WTC11 (cell line): ENCODE results near the gene CHTOP. TPM values are rescaled to one million over a fixed set of nuclear protein-coding genes. Genes with fewer than 3 reads are reported as not detected.

Experiments used
- ATAC-seq: fragments of 200-7000 bp; cut with Tn5 transposase; 2 replicates; pipeline ENCODE4 v1.10.0; 2021; ENCODE audit warnings: mild to moderate bottlenecking, moderate library complexity
- CTCF ChIA-PET: fragments of 300-600 bp; sonication (Branson Sonifier 250); formaldehyde crosslinking; loops from one replicate; lab custom pipeline; 2021; ENCODE audit warnings: antibody characterized with exemption; lab: Charles Lee
- POLR2A ChIA-PET: fragments of 350-600 bp; sonication (Branson Sonifier 250); formaldehyde crosslinking; loops from one replicate; lab custom pipeline; 2021; ENCODE audit warnings: antibody characterized with exemption; lab: Charles Lee
- DNase-seq: peaks from one replicate; pipeline ENCODE4 v3.0.0; 2021; ENCODE audit warnings: low spot score
- H3K27ac Mint-ChIP-seq: 2 replicates; pipeline ENCODE4 v1.8.0; 2021; ENCODE audit warnings: mixed read lengths
- H3K27me3 Mint-ChIP-seq: 2 replicates; pipeline ENCODE4 v1.8.0; 2021; ENCODE audit warnings: low read depth, mild to moderate bottlenecking, moderate library complexity, mixed read lengths
- H3K36me3 Mint-ChIP-seq: 2 replicates; pipeline ENCODE4 v1.8.0; 2021; ENCODE audit warnings: mixed read lengths
- H3K4me1 Mint-ChIP-seq: 2 replicates; pipeline ENCODE4 v1.8.0; 2022; ENCODE audit warnings: mixed read lengths
- H3K4me3 Mint-ChIP-seq: 2 replicates; pipeline ENCODE4 v1.8.0; 2021; ENCODE audit warnings: mild to moderate bottlenecking, moderate library complexity, mixed read lengths
- H3K9me3 Mint-ChIP-seq: 2 replicates; pipeline ENCODE4 v1.8.0; 2021; ENCODE audit warnings: mixed read lengths
- CREB1 ChIP-seq: sonication (generic); formaldehyde crosslinking; IDR thresholded peaks from 2 replicates; pipeline ENCODE4 v1.8.0; 2023; ENCODE audit warnings: mild to moderate bottlenecking, missing genetic modification reagents
- GABPB1 ChIP-seq: sonication (generic); formaldehyde crosslinking; IDR thresholded peaks from 2 replicates; pipeline ENCODE4 v1.8.1; 2023; ENCODE audit warnings: mild to moderate bottlenecking, missing genetic modification reagents
- MYBL2 ChIP-seq: sonication (generic); formaldehyde crosslinking; IDR thresholded peaks from 2 replicates; pipeline ENCODE4 v1.8.1; 2023; ENCODE audit warnings: mild to moderate bottlenecking, moderate library complexity, missing genetic modification reagents
- NFE2L1 ChIP-seq: sonication (generic); formaldehyde crosslinking; IDR thresholded peaks from 2 replicates; pipeline ENCODE4 v1.8.1; 2023; ENCODE audit warnings: missing genetic modification reagents
- NFYB ChIP-seq: sonication (generic); formaldehyde crosslinking; conservative IDR thresholded peaks from 2 replicates; pipeline ENCODE4 v1.8.0; 2022; ENCODE audit warnings: low read depth, missing genetic modification reagents
- NR3C1 ChIP-seq: sonication (generic); formaldehyde crosslinking; conservative IDR thresholded peaks from 2 replicates; pipeline ENCODE4 v1.8.1; 2023; ENCODE audit warnings: low read depth, mild to moderate bottlenecking, missing genetic modification reagents
- OVOL2 ChIP-seq: fragments of 250-450 bp; sonication (Bioruptor Pico); IDR thresholded peaks from 2 replicates; pipeline ENCODE4 v1.9.0; 2021; ENCODE audit warnings: mild to moderate bottlenecking, borderline replicate concordance
- RORB ChIP-seq: fragments of 250-450 bp; sonication (Bioruptor Pico); IDR thresholded peaks from 2 replicates; pipeline ENCODE4 v1.9.0; 2021; ENCODE audit warnings: mild to moderate bottlenecking
- SMAD3 ChIP-seq: sonication (generic); formaldehyde crosslinking; IDR thresholded peaks from 2 replicates; pipeline ENCODE4 v1.8.0; 2022; ENCODE audit warnings: missing genetic modification reagents, mild to moderate bottlenecking, borderline replicate concordance
- SP1 ChIP-seq: sonication (generic); formaldehyde crosslinking; conservative IDR thresholded peaks from 2 replicates; pipeline ENCODE4 v1.8.1; 2022; ENCODE audit warnings: missing genetic modification reagents
- TCF7 ChIP-seq: sonication (generic); formaldehyde crosslinking; IDR thresholded peaks from 2 replicates; pipeline ENCODE4 v1.8.0; 2022; ENCODE audit warnings: mild to moderate bottlenecking, low read depth, missing genetic modification reagents, moderate library complexity
- TEAD1 ChIP-seq: sonication (generic); formaldehyde crosslinking; IDR thresholded peaks from 2 replicates; pipeline ENCODE4 v1.8.0; 2022; ENCODE audit warnings: mild to moderate bottlenecking, missing genetic modification reagents
- TP53 ChIP-seq: sonication (generic); formaldehyde crosslinking; IDR thresholded peaks from 2 replicates; pipeline ENCODE4 v1.8.1; 2023; ENCODE audit warnings: mild to moderate bottlenecking, missing genetic modification reagents
- USF2 ChIP-seq: sonication (generic); formaldehyde crosslinking; IDR thresholded peaks from 2 replicates; pipeline ENCODE4 v1.8.1; 2023; ENCODE audit warnings: mild to moderate bottlenecking, missing genetic modification reagents, moderate library complexity
- ZBTB21 ChIP-seq: sonication (generic); formaldehyde crosslinking; IDR thresholded peaks from 2 replicates; pipeline ENCODE4 v1.8.1; 2023; ENCODE audit warnings: mild to moderate bottlenecking, missing genetic modification reagents, borderline replicate concordance
- ZNF121 ChIP-seq: sonication (generic); formaldehyde crosslinking; IDR thresholded peaks from 2 replicates; pipeline ENCODE4 v1.8.0; 2023; ENCODE audit warnings: missing genetic modification reagents
- ZNF219 ChIP-seq: sonication (generic); formaldehyde crosslinking; IDR thresholded peaks from 2 replicates; pipeline ENCODE4 v1.8.0; 2023; ENCODE audit warnings: missing genetic modification reagents, mild to moderate bottlenecking, borderline replicate concordance
- ZNF232 ChIP-seq: sonication (generic); formaldehyde crosslinking; IDR thresholded peaks from 2 replicates; pipeline ENCODE4 v1.8.0; 2022; ENCODE audit warnings: mild to moderate bottlenecking, missing genetic modification reagents
- total RNA-seq: library from RNA; stranded (reverse); gene quantifications from 3 replicates; pipeline ENCODE4 v1.2.3, GENCODE V29; 2021
- TF ChIP-seq, protein P1 (sequence below): sonication (generic); formaldehyde crosslinking; IDR thresholded peaks from 2 replicates; pipeline ENCODE4 v1.8.0; 2022; ENCODE audit warnings: mild to moderate bottlenecking, missing genetic modification reagents
- TF ChIP-seq, protein P2 (sequence below): fragments of 250-450 bp; sonication (Bioruptor Pico); IDR thresholded peaks from 2 replicates; pipeline ENCODE4 v2.1.2; 2022; ENCODE audit warnings: mild to moderate bottlenecking, moderate library complexity
- TF ChIP-seq, protein P3 (sequence below): sonication (generic); formaldehyde crosslinking; IDR thresholded peaks from 2 replicates; pipeline ENCODE4 v1.8.1; 2022; ENCODE audit warnings: missing genetic modification reagents, borderline replicate concordance
- TF ChIP-seq, protein P4 (sequence below): sonication (generic); formaldehyde crosslinking; IDR thresholded peaks from 2 replicates; pipeline ENCODE4 v1.8.0; 2023; ENCODE audit warnings: missing genetic modification reagents, mild to moderate bottlenecking, borderline replicate concordance
- TF ChIP-seq, protein P5 (sequence below): sonication (generic); formaldehyde crosslinking; IDR thresholded peaks from 2 replicates; pipeline ENCODE4 v1.8.1; 2022; ENCODE audit warnings: mild to moderate bottlenecking, moderate library complexity, missing genetic modification reagents

The CHTOP gene
- total RNA-seq, 1 experiment from 2014 or later: 101 TPM

DNA sequence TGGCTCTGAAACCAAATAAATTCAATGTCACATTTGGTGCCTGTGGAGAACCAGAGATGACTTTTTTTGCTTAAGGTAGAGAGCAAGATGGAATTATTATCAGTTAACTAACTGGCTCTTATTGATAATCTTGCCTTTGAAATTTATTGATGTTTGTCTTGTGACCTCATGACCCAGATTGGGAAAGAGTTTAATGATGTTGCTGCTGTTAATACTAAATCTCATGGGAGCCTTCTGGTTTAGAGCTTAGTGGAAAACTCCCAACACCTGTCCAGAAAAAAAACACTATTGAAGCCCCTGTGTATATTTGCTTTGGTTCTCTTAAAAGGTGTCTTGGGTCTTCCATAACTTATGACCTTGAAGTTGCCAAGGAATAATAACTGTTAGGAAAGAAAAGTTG is 9.9 kb downstream of the CHTOP start (continued):
- TF ChIP-seq USF2 (CRISPR knock-in tag) (no peak), NFYB (CRISPR knock-in tag) (no peak), TEAD1 (CRISPR knock-in tag) (no peak)
- TF ChIP-seq, protein P1, sequence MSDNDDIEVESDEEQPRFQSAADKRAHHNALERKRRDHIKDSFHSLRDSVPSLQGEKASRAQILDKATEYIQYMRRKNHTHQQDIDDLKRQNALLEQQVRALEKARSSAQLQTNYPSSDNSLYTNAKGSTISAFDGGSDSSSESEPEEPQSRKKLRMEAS: no peak
- TF ChIP-seq, protein P2, sequence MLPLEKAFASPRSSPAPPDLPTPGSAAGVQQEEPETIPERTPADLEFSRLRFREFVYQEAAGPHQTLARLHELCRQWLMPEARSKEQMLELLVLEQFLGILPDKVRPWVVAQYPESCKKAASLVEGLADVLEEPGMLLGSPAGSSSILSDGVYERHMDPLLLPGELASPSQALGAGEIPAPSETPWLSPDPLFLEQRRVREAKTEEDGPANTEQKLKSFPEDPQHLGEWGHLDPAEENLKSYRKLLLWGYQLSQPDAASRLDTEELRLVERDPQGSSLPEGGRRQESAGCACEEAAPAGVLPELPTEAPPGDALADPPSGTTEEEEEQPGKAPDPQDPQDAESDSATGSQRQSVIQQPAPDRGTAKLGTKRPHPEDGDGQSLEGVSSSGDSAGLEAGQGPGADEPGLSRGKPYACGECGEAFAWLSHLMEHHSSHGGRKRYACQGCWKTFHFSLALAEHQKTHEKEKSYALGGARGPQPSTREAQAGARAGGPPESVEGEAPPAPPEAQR (CRISPR knock-in tag): no peak

- ATAC-seq (no peak), DNase-seq (no peak)
- CTCF ChIA-PET: interaction anchor here (0.8 to 2.2 kb wide), 6 partner anchors 13 to 293 kb away, joined by 3 to 7 read pairs (median 4); partner anchors contain the start of gene CHTOP
- Mint-ChIP-seq H3K4me3 (no peak overlapping the region), H3K4me1 (peaks cover 8% of the 10 kb centered on the region), H3K36me3 (peaks cover 42% of the 10 kb centered on the region), H3K27ac (peak overlapping the region; percentile 94), H3K27me3 (no peaks in the 10 kb centered on the region)
- POLR2A ChIA-PET: interaction anchor here (1.0 to 3.4 kb wide), 2 partner anchors 13 kb away, joined by 5 to 14 read pairs; partner anchors contain the start of gene CHTOP
- TF ChIP-seq TP53 (CRISPR knock-in tag) (no peak), CREB1 (CRISPR knock-in tag) (no peak), ZNF232 (CRISPR knock-in tag) (no peak), TCF7 (CRISPR knock-in tag) (no peak), NFE2L1 (CRISPR knock-in tag) (no peak), RORB (CRISPR knock-in tag) (no peak), ZBTB21 (CRISPR knock-in tag) (no peak), MYBL2 (CRISPR knock-in tag) (no peak), OVOL2 (no peak), SMAD3 (no peak), ZNF121 (CRISPR knock-in tag) (no peak), SP1 (CRISPR knock-in tag) (no peak), GABPB1 (CRISPR knock-in tag) (no peak), NR3C1 (CRISPR knock-in tag) (no peak), ZNF219 (CRISPR knock-in tag) (no peak)
- TF ChIP-seq, protein P3, sequence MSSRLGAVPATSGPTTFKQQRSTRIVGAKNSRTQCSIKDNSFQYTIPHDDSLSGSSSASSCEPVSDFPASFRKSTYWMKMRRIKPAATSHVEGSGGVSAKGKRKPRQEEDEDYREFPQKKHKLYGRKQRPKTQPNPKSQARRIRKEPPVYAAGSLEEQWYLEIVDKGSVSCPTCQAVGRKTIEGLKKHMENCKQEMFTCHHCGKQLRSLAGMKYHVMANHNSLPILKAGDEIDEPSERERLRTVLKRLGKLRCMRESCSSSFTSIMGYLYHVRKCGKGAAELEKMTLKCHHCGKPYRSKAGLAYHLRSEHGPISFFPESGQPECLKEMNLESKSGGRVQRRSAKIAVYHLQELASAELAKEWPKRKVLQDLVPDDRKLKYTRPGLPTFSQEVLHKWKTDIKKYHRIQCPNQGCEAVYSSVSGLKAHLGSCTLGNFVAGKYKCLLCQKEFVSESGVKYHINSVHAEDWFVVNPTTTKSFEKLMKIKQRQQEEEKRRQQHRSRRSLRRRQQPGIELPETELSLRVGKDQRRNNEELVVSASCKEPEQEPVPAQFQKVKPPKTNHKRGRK (CRISPR knock-in tag): no peak
- TF ChIP-seq, protein P4, sequence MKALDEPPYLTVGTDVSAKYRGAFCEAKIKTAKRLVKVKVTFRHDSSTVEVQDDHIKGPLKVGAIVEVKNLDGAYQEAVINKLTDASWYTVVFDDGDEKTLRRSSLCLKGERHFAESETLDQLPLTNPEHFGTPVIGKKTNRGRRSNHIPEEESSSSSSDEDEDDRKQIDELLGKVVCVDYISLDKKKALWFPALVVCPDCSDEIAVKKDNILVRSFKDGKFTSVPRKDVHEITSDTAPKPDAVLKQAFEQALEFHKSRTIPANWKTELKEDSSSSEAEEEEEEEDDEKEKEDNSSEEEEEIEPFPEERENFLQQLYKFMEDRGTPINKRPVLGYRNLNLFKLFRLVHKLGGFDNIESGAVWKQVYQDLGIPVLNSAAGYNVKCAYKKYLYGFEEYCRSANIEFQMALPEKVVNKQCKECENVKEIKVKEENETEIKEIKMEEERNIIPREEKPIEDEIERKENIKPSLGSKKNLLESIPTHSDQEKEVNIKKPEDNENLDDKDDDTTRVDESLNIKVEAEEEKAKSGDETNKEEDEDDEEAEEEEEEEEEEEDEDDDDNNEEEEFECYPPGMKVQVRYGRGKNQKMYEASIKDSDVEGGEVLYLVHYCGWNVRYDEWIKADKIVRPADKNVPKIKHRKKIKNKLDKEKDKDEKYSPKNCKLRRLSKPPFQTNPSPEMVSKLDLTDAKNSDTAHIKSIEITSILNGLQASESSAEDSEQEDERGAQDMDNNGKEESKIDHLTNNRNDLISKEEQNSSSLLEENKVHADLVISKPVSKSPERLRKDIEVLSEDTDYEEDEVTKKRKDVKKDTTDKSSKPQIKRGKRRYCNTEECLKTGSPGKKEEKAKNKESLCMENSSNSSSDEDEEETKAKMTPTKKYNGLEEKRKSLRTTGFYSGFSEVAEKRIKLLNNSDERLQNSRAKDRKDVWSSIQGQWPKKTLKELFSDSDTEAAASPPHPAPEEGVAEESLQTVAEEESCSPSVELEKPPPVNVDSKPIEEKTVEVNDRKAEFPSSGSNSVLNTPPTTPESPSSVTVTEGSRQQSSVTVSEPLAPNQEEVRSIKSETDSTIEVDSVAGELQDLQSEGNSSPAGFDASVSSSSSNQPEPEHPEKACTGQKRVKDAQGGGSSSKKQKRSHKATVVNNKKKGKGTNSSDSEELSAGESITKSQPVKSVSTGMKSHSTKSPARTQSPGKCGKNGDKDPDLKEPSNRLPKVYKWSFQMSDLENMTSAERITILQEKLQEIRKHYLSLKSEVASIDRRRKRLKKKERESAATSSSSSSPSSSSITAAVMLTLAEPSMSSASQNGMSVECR (CRISPR knock-in tag): no peak
- TF ChIP-seq, protein P5, sequence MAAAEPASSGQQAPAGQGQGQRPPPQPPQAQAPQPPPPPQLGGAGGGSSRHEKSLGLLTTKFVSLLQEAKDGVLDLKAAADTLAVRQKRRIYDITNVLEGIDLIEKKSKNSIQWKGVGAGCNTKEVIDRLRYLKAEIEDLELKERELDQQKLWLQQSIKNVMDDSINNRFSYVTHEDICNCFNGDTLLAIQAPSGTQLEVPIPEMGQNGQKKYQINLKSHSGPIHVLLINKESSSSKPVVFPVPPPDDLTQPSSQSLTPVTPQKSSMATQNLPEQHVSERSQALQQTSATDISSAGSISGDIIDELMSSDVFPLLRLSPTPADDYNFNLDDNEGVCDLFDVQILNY (CRISPR knock-in tag): no peak
- TF ChIP-seq, all 79 proteins: peak for 0
- H3K9me3 Mint-ChIP-seq: no peaks in the 10 kb centered on the region
Measured at GRCh38 chr1:153646672-153647345, 12.9 kb downstream of the CHTOP start.
